Activated gamma-delta T cell treated with Interleukin-2 at 50 U/mL for 16 hours (primary cell): ENCODE results near the gene CD300H.

Source experiments
- DNase-seq: peaks from one replicate; pipeline ENCODE4 v3.0.0-alpha.2; 2020

CD300H gene

GRCh38 chr17:74547736-74548135, 19.6 kb downstream of the CD300H start:
- DNase-seq, result no peak

GRCh38 chr17:74547264-74547663, 20.0 kb downstream of the CD300H start:
- DNase-seq, result no peak

GRCh38 chr17:74546586-74546985, 20.7 kb downstream of the CD300H start:
- no peak for DNase-seq

- DNase-seq, result no peak
Observed at GRCh38 chr17:74545843-74546230, 21.5 kb downstream of the CD300H start, which contains the start of gene CD300C. Gene CD300C (minus strand): TSS chr17:74546115. CDS start chr17:74545782, 333 bp downstream.

GRCh38 chr17:74544991-74545842, 22.1 kb downstream of the CD300H start:
- no peak for DNase-seq

- DNase-seq, result no peak
Observed at GRCh38 chr17:74543891-74544760, 23.2 kb downstream of the CD300H start.

- DNase-seq, result no peak
Observed at GRCh38 chr17:74543406-74543805, 23.9 kb downstream of the CD300H start.

GRCh38 chr17:74542727-74543383, 24.5 kb downstream of the CD300H start:
- no peak for DNase-seq

GRCh38 chr17:74542166-74542565, 25.1 kb downstream of the CD300H start:
- DNase-seq, result no peak

GRCh38 chr17:74541176-74542111, 25.9 kb downstream of the CD300H start:
- no peak for DNase-seq

GRCh38 chr17:74539281-74539820, 28.0 kb downstream of the CD300H start:
- no peak for DNase-seq

GRCh38 chr17:74536890-74537289, 30.4 kb downstream of the CD300H start:
- no peak for DNase-seq

- no peak for DNase-seq
Observed at GRCh38 chr17:74532115-74532514, 35.2 kb downstream of the CD300H start.

GRCh38 chr17:74531231-74531761, 36.0 kb downstream of the CD300H start, which contains the start of gene CD300LB:
Gene CD300LB (minus strand): TSS chr17:74531475. CDS start chr17:74531350, 125 bp downstream.
- DNase-seq, result no peak

- no peak for DNase-seq
Observed at GRCh38 chr17:74530831-74531150, 36.5 kb downstream of the CD300H start.

- DNase-seq, result no peak
Observed at GRCh38 chr17:74529243-74529642, 38.1 kb downstream of the CD300H start.

GRCh38 chr17:74528491-74529199, 38.7 kb downstream of the CD300H start:
- no peak for DNase-seq

GRCh38 chr17:74527756-74528155, 39.6 kb downstream of the CD300H start:
- DNase-seq, result no peak

- DNase-seq, result no peak
Observed at GRCh38 chr17:74527081-74527480, 40.2 kb downstream of the CD300H start.

GRCh38 chr17:74526681-74527080, 40.6 kb downstream of the CD300H start:
- DNase-seq, result no peak

GRCh38 chr17:74525781-74526288, 41.5 kb downstream of the CD300H start:
- no peak for DNase-seq
